Retinal pigment epithelial cell (primary cell): ENCODE data around the gene SFTA2.

Experiments
- DNase-seq: peaks from one replicate; pipeline ENCODE4 v3.0.0-alpha.2; 2010; ENCODE audit warnings: low read depth
- H3K4me3 ChIP-seq: 2 replicates; pipeline ENCODE4 v1.5.1; 2011; ENCODE audit warnings: mild to moderate bottlenecking, low read length, control low read depth, moderate library complexity
- TF ChIP-seq, protein P1 (sequence below): conservative IDR thresholded peaks from 2 replicates; pipeline ENCODE4 v1.5.1; 2011; ENCODE audit warnings: low read depth, low read length, control low read depth, inconsistent platforms

The SFTA2 gene

DNA sequence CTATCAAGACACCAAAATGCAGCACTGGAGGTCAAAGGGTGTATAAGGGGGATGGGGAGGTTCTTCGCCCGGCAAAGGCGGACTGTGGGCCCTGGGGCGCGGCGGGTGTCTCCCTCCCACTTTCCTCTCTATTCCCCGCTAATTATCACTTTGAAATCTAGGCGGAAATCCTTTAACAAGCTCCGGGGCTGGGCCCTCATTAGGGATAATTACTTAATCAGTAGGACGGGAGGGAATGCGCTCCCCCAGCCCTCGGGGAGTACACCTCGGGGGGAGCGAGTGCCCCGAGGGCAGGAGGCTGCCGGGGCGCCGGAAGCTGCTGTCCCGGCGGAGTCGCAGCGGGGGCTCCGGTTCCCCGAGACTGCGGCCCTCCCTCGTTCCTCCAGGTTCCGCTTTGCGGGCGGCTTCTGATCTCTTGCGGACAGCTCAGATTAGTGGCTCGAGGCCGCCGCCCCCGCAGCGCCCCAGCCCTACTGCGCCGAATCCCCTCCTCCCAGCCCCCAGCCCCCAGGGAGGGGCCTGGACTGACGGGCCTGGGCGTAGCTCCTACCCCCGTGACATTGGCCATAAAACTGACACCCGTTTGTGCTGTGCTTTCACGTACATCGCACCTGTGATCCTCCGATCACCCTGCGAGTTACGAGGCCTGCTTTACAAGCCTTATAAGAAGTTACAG is 23.5 kb upstream of the SFTA2 start:
- peak overlapping the region; percentile 43 for H3K4me3 ChIP-seq
- no peak for DNase-seq
- TF ChIP-seq, protein P1, sequence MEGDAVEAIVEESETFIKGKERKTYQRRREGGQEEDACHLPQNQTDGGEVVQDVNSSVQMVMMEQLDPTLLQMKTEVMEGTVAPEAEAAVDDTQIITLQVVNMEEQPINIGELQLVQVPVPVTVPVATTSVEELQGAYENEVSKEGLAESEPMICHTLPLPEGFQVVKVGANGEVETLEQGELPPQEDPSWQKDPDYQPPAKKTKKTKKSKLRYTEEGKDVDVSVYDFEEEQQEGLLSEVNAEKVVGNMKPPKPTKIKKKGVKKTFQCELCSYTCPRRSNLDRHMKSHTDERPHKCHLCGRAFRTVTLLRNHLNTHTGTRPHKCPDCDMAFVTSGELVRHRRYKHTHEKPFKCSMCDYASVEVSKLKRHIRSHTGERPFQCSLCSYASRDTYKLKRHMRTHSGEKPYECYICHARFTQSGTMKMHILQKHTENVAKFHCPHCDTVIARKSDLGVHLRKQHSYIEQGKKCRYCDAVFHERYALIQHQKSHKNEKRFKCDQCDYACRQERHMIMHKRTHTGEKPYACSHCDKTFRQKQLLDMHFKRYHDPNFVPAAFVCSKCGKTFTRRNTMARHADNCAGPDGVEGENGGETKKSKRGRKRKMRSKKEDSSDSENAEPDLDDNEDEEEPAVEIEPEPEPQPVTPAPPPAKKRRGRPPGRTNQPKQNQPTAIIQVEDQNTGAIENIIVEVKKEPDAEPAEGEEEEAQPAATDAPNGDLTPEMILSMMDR: no peak

- peak overlapping the region; percentile 43 for H3K4me3 ChIP-seq
- TF ChIP-seq, protein P1: no peak
- no peak for DNase-seq
Measured at GRCh38 chr6:30954631-30955366, 22.8 kb upstream of the SFTA2 start.

DNA sequence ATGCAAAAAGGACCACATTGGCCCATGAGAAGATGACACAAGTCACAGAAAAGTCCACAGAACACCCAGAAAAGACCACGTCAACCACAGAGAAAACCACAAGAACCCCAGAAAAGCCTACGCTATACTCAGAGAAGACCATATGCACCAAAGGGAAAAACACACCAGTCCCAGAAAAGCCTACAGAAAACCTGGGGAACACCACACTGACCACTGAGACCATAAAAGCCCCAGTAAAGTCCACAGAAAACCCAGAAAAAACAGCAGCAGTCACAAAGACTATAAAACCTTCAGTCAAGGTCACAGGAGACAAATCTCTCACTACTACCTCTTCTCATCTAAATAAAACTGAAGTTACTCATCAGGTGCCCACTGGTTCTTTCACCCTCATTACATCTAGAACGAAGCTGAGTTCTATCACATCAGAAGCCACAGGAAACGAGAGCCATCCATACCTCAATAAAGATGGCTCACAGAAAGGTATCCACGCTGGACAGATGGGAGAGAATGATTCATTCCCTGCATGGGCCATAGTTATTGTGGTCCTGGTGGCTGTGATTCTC is 20.0 kb upstream of the SFTA2 start:
- no peak for DNase-seq
- H3K4me3 ChIP-seq: no peak overlapping the region
- TF ChIP-seq, protein P1: no peak

- DNase-seq: no peak
- TF ChIP-seq, protein P1: no peak
Measured at GRCh38 chr6:30948811-30949210, 16.8 kb upstream of the SFTA2 start.

DNA sequence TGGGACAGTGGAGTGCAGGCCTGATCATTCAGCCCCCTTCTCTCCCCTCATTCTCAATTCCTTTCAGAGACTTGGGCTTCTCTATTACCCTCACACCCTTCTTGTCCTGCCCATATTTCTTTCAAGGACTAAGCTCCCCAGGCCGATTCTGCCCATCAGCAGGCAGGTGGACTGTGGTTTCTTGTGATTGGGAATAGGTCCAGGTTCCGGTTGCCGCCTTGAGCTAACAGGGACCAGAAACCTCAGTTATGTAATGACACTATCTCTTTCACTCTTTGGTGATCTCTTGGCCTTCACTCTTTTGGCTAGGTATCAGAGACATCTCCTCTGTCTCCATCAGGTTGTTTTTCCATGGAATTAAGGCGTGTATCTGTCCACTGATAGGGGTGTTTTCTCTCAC is 15.3 kb upstream of the SFTA2 start:
- H3K4me3 ChIP-seq: no peak overlapping the region
- DNase-seq: no peak
- TF ChIP-seq, protein P1: no peak

More at GRCh38 chr6:30948811-30949210, 16.8 kb upstream of the SFTA2 start:
- no peak overlapping the region for H3K4me3 ChIP-seq

GRCh38 chr6:30945281-30945680 is 13.3 kb upstream of the SFTA2 start:
- no peak for DNase-seq
- TF ChIP-seq, protein P1: no peak
- no peak overlapping the region for H3K4me3 ChIP-seq

DNA sequence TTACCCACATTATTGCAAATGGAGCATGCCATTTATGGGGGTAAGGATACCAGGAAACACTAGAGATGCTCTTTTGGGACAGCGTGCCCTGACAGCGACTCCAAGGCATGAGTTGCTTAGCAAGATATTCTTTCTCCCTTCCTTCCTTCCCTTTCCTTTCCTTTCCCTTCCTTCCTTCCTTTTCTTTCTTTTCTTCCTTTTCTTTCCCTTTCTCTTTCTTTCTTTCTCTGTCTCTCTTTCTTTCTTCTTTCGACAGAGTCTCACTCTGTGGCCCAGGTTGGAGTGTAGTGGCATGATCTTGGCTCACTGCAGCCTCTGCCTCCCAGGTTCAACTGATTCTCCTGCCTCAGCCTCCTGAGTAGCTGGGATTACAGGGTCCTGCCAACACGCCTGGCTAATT is 12.1 kb upstream of the SFTA2 start:
- TF ChIP-seq, protein P1: no peak
- DNase-seq: no peak
- no peak overlapping the region for H3K4me3 ChIP-seq
